PC-3 (cell line): ENCODE results near the gene FKBP2. TPM values are rescaled to one million over a fixed set of nuclear protein-coding genes. Genes with fewer than 3 reads are reported as not detected.

Source experiments
- ATAC-seq: fragments of 200-7000 bp; cut with Tn5 transposase; 2 replicates; pipeline ENCODE4 v1.9.1; 2020; ENCODE audit warnings: mild to moderate bottlenecking, moderate library complexity
- BruUV-seq: library from RNA; stranded (reverse); fragments of 400-500 nt; replicated peaks from 2 replicates; lab custom pipeline; 2021; lab: Mats Ljungman, UMichigan
- CTCF ChIA-PET: fragments of 300-600 bp; sonication (Branson Sonifier 250); formaldehyde crosslinking; loops from one replicate; lab custom pipeline; 2022; ENCODE audit warnings: antibody characterized with exemption; lab: Charles Lee
- POLR2A ChIA-PET: fragments of 300-600 bp; sonication (Branson Sonifier 250); formaldehyde crosslinking; loops from one replicate; lab custom pipeline; 2022; ENCODE audit warnings: antibody characterized with exemption; ENCODE audit not compliant: unreplicated experiment; lab: Charles Lee
- DNase-seq: peaks from one replicate; pipeline ENCODE4 v3.0.0-alpha.2; 2015
- H2AFZ ChIP-seq: fragments of 300-600 bp; sonication (generic); 2 replicates; pipeline ENCODE4 v1.6.0; 2016; ENCODE audit warnings: antibody characterized with exemption, low read length
- H3F3A ChIP-seq: fragments of 300-600 bp; sonication (generic); one replicate; pipeline ENCODE4 v1.6.0; 2017; ENCODE audit warnings: antibody characterized with exemption, low read length, control low read depth, mild to moderate bottlenecking; ENCODE audit not compliant: unreplicated experiment
- H3K27ac ChIP-seq: fragments of 300-600 bp; sonication (generic); 2 replicates; pipeline ENCODE4 v1.5.1; 2016; ENCODE audit warnings: mild to moderate bottlenecking, low read length
- H3K27me3 ChIP-seq: fragments of 300-600 bp; sonication (generic); 2 replicates; pipeline ENCODE4 v1.6.1; 2016; ENCODE audit warnings: low read length, mixed read lengths
- H3K36me3 ChIP-seq: fragments of 300-600 bp; sonication (generic); 2 replicates; pipeline ENCODE4 v1.6.1; 2016; ENCODE audit warnings: low read depth, mixed run types, low read length, mixed read lengths
- H3K4me1 ChIP-seq: fragments of 300-600 bp; sonication (generic); 2 replicates; pipeline ENCODE4 v1.5.1; 2016; ENCODE audit warnings: low read length; ENCODE audit not compliant: insufficient read depth
- H3K4me2 ChIP-seq: fragments of 300-600 bp; sonication (generic); 2 replicates; pipeline ENCODE4 v1.6.0; 2016; ENCODE audit warnings: low read length
- H3K4me3 ChIP-seq: fragments of 300-600 bp; sonication (generic); 2 replicates; pipeline ENCODE4 v1.5.1; 2016; ENCODE audit warnings: mild to moderate bottlenecking, low read length, mixed read lengths
- H3K79me2 ChIP-seq: fragments of 300-600 bp; sonication (generic); 2 replicates; pipeline ENCODE4 v1.6.1; 2017; ENCODE audit warnings: low read length, mixed read lengths
- H3K9ac ChIP-seq: fragments of 300-600 bp; sonication (generic); 2 replicates; pipeline ENCODE4 v1.6.0; 2016; ENCODE audit warnings: mild to moderate bottlenecking, low read length
- H3K9me2 ChIP-seq: fragments of 300-600 bp; sonication (generic); replicated peaks from 2 replicates; pipeline ENCODE4 v1.6.1; 2016; ENCODE audit warnings: mixed run types, low read length, mixed read lengths
- H3K9me3 ChIP-seq: fragments of 300-600 bp; sonication (generic); 2 replicates; pipeline ENCODE4 v1.6.1; 2016; ENCODE audit warnings: low read length, mixed read lengths
- H4K20me1 ChIP-seq: fragments of 300-600 bp; sonication (generic); 2 replicates; pipeline ENCODE4 v1.6.1; 2016; ENCODE audit warnings: low read length, mixed read lengths
- EZH2 ChIP-seq: fragments of 300-600 bp; sonication (generic); IDR thresholded peaks from one replicate; pipeline ENCODE4 v1.6.1; 2017; ENCODE audit warnings: antibody characterized with exemption, mild to moderate bottlenecking, low read length; ENCODE audit not compliant: unreplicated experiment
- EZH2phosphoT487 ChIP-seq: fragments of 300-600 bp; sonication (generic); IDR thresholded peaks from 2 replicates; pipeline ENCODE4 v1.6.1; 2018; ENCODE audit warnings: mild to moderate bottlenecking, antibody characterized with exemption, low read length, borderline replicate concordance
- intact Hi-C: fragments of 100-400 bp; cut with micrococcal nuclease; formaldehyde crosslinking; loops from 2 replicates; pipeline ENCODE4 v1.9.0; 2023
- total RNA-seq: library from RNA; depleted of rRNA; stranded (reverse); fragments of >200 nt; gene quantifications from 2 replicates; pipeline ENCODE4 v1.2.3, GENCODE V29; 2014
- TF ChIP-seq, protein P1 (sequence below): fragments of 300-600 bp; sonication (generic); conservative IDR thresholded peaks from 2 replicates; pipeline ENCODE4 v1.5.1; 2017; ENCODE audit warnings: antibody characterized with exemption, low read depth, mild to moderate bottlenecking, low read length

Gene FKBP2
- total RNA-seq, 1 experiment from 2014 or later = 215 TPM

DNA sequence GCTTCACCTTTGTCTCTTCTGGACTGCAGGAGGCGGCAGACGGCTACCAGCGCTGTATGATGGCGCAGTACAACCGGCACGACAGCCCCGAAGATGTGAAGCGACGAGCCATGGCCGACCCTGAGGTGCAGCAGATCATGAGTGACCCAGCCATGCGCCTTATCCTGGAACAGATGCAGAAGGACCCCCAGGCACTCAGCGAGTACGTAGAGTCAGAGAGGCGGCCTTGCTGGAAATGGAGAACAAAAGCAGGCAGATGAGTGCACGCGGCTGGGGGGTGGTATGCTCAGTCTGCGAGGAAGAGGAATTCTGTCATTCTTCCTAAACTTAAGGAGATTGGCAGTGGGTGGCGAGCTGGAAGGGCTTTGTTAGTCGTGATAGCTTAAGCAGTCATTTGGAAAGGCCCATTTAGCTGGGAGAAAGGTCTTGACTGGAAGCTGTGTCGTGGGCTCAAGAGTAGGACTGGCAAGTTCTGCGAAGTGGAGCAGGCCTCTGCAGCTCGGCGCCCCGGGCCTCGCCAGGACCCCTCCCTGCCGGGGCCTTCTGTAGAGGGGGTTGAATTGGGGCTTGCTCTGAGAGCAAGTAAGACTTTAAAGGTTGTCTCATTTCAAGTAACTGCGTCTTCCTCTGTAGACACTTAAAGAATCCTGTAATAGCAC, 37.3 kb upstream of the FKBP2 start:
- Histone ChIP-seq H3K36me3 (peaks cover 72% of the 10 kb centered on the region), H3K4me3 (no peak overlapping the region), H4K20me1 (peaks cover 7% of the 10 kb centered on the region; the same call in 1 of the 2 replicates), H3K4me1 (0 out of 2 replicates have a peak, but pooled peaks cover 3% of the 10 kb centered on the region), H3K27ac (no peak overlapping the region), H2AFZ (no peak overlapping the region), H3K9me2 (no peaks in the 10 kb centered on the region), H3K4me2 (no peak overlapping the region), H3K9ac (no peak overlapping the region), H3K9me3 (no peaks in the 10 kb centered on the region), H3F3A (peaks cover 4% of the 10 kb centered on the region), H3K27me3 (no peaks in the 10 kb centered on the region), H3K79me2 (peaks cover 9% of the 10 kb centered on the region; the same call in 1 of the 2 replicates)
- no peak for DNase-seq
- intact Hi-C loops = loop anchor here (1.0 to 2.0 kb wide), 3 partner anchors 23 to 101 kb away; partner anchors contain the start of genes ESRRA, NUDT22, PLCB3 and TRPT1
- ChIA-PET CTCF (interaction anchor here (0.6 to 1.3 kb wide), 3 partner anchors 23 to 42 kb away, joined by 3 to 9 read pairs (median 5); partner anchors contain the start of genes FKBP2, NUDT22 and TRPT1), POLR2A (interaction anchor here (0.6 kb wide), 1 partner anchor 38 kb away, joined by 4 read pairs; no protein-coding TSS in a partner anchor)
- no peak for TF ChIP-seq EZH2phosphoT487
- TF ChIP-seq, protein P1, sequence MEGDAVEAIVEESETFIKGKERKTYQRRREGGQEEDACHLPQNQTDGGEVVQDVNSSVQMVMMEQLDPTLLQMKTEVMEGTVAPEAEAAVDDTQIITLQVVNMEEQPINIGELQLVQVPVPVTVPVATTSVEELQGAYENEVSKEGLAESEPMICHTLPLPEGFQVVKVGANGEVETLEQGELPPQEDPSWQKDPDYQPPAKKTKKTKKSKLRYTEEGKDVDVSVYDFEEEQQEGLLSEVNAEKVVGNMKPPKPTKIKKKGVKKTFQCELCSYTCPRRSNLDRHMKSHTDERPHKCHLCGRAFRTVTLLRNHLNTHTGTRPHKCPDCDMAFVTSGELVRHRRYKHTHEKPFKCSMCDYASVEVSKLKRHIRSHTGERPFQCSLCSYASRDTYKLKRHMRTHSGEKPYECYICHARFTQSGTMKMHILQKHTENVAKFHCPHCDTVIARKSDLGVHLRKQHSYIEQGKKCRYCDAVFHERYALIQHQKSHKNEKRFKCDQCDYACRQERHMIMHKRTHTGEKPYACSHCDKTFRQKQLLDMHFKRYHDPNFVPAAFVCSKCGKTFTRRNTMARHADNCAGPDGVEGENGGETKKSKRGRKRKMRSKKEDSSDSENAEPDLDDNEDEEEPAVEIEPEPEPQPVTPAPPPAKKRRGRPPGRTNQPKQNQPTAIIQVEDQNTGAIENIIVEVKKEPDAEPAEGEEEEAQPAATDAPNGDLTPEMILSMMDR = no peak
- TF ChIP-seq EZH2 = no peak
- no TSS peak for BruUV-seq
- ATAC-seq = no peak

DNA sequence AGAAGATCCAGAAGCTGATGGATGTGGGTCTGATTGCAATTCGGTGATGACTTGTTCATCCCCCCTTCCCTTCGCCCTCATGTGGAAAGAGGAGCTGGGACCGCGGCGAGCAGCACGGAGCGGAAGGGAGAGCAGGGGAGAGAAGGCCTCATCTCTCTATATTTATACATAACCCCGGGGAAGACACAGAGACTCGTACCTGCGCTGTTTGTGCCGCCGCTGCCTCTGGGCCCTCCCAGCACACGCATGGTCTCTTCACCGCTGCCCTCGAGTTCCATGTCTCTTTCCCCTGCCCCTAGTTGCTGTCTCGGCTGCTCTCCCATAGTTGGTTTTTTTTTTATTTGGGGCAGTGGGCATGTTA, 36.8 kb upstream of the FKBP2 start:
- ATAC-seq (no peak), DNase-seq (no peak)
- H3K9ac ChIP-seq = no peak overlapping the region
- H3K79me2 ChIP-seq = peaks cover 9% of the 10 kb centered on the region; the same call in 1 of the 2 replicates
- 0 out of 2 replicates have a peak, but pooled peaks cover 3% of the 10 kb centered on the region for H3K4me1 ChIP-seq
- H3K27ac ChIP-seq = no peak overlapping the region
- H3K9me3 ChIP-seq = no peaks in the 10 kb centered on the region
- peaks cover 4% of the 10 kb centered on the region for H3F3A ChIP-seq
- POLR2A ChIA-PET = interaction anchor here (1.1 kb wide), 1 partner anchor 19 kb away, joined by 6 read pairs; the partner anchor contains the start of gene STIP1
- H3K9me2 ChIP-seq = no peaks in the 10 kb centered on the region
- peaks cover 68% of the 10 kb centered on the region for H3K36me3 ChIP-seq
- peaks cover 7% of the 10 kb centered on the region; the same call in 1 of the 2 replicates for H4K20me1 ChIP-seq
- H2AFZ ChIP-seq = no peak overlapping the region
- BruUV-seq = TSS peak; percentile 61
- no peak overlapping the region for H3K4me2 ChIP-seq
- CTCF ChIA-PET = interaction anchor here (0.5 to 1.6 kb wide), 15 partner anchors 11 to 151 kb away, joined by 3 to 15 read pairs (median 5); partner anchors contain the start of genes DNAJC4, FKBP2, NUDT22 and PRDX5
- no peak overlapping the region for H3K4me3 ChIP-seq
- intact Hi-C loops = loop anchor here (1.0 to 2.0 kb wide), 3 partner anchors 22 to 101 kb away; partner anchors contain the start of genes ESRRA, NUDT22, PLCB3 and TRPT1
- TF ChIP-seq EZH2 = no peak
- no peak for TF ChIP-seq EZH2phosphoT487
- TF ChIP-seq, protein P1 = no peak
- no peaks in the 10 kb centered on the region for H3K27me3 ChIP-seq
